GM12875 (cell line): ENCODE measurements around the gene BANK1.

Experiments
- H3K4me3 ChIP-seq: one replicate; pipeline ENCODE4 v1.5.1; 2011; ENCODE audit warnings: low read depth, low read length, control low read depth
- TF ChIP-seq, protein P1 (sequence below): IDR thresholded peaks from 2 replicates; pipeline ENCODE4 v1.5.1; 2011; ENCODE audit warnings: low read depth, mild to moderate bottlenecking, control low read depth, inconsistent platforms, low read length, moderate library complexity, borderline replicate concordance; ENCODE audit not compliant: insufficient read depth

BANK1 gene, protein sequence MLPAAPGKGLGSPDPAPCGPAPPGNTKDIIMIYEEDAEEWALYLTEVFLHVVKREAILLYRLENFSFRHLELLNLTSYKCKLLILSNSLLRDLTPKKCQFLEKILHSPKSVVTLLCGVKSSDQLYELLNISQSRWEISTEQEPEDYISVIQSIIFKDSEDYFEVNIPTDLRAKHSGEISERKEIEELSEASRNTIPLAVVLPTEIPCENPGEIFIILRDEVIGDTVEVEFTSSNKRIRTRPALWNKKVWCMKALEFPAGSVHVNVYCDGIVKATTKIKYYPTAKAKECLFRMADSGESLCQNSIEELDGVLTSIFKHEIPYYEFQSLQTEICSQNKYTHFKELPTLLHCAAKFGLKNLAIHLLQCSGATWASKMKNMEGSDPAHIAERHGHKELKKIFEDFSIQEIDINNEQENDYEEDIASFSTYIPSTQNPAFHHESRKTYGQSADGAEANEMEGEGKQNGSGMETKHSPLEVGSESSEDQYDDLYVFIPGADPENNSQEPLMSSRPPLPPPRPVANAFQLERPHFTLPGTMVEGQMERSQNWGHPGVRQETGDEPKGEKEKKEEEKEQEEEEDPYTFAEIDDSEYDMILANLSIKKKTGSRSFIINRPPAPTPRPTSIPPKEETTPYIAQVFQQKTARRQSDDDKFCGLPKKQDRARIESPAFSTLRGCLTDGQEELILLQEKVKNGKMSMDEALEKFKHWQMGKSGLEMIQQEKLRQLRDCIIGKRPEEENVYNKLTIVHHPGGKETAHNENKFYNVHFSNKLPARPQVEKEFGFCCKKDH

DNA sequence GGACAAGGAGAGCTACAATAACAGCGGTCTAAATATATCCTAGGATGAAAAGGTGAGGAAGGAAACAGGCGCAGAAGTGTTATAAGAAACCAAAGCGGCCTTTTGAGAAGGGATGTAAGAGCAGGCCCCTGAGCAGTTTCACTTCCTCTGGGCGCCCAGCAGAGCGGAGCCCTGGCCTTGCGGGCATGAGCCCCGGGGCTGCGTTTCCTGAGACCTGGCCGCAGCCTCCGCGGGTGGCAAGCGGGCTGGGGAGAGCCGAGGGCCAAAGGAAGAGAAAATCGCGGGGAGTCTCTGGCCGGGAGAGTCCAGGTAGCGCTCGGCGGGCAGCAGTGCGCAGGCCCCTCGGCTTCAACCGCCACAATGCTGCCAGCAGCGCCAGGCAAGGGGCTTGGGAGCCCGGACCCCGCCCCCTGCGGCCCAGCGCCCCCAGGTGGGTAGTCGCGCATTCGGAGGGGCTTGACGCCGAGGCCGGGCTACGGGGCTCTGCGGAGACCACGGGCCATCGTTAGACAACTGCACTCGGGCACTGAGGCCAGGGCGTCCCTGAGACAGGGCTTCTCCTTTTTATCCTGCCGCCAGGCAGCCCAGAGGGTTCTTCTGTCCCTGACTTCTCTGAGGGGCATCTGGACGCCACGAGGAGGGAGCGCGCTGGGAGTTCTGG lies at the start of gene BANK1:
TSS of gene BANK1 (plus strand) at position 210 of the 661 bp plus-strand sequence. CDS start at position 361, 151 bp downstream.
- TF ChIP-seq, protein P1, sequence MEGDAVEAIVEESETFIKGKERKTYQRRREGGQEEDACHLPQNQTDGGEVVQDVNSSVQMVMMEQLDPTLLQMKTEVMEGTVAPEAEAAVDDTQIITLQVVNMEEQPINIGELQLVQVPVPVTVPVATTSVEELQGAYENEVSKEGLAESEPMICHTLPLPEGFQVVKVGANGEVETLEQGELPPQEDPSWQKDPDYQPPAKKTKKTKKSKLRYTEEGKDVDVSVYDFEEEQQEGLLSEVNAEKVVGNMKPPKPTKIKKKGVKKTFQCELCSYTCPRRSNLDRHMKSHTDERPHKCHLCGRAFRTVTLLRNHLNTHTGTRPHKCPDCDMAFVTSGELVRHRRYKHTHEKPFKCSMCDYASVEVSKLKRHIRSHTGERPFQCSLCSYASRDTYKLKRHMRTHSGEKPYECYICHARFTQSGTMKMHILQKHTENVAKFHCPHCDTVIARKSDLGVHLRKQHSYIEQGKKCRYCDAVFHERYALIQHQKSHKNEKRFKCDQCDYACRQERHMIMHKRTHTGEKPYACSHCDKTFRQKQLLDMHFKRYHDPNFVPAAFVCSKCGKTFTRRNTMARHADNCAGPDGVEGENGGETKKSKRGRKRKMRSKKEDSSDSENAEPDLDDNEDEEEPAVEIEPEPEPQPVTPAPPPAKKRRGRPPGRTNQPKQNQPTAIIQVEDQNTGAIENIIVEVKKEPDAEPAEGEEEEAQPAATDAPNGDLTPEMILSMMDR, result peak; percentile 41; the same call in 1 of the 2 replicates
- H3K4me3 ChIP-seq, result peak within 1 kb of the TSS; percentile 77

DNA sequence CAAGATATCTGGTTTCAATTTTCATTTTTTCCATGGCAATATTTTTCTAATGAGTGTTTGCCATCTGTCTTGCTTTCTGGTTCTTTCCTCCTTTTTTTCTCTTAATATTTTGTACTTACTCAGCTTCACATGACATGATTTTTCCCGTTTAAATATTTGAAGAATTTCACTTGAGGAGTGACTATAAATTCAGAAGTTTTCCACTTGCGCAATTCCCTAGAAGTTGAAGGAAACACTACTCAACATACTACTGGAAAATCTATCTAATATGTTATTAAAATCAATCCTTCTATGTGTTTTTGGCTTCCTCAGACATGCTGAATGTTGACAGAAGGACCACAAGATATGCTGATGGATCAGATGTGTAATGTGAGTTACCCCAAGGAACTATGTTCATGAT lies 36.8 kb upstream of the BANK1 start:
- TF ChIP-seq, protein P1, result no peak
- H3K4me3 ChIP-seq, result no peak overlapping the region

GRCh38 chr4:101756181-101756580 lies 34.3 kb upstream of the BANK1 start:
- TF ChIP-seq, protein P1, result no peak
- H3K4me3 ChIP-seq, result no peak overlapping the region

- H3K4me3 ChIP-seq, result no peak overlapping the region
- TF ChIP-seq, protein P1, result no peak
Observed at GRCh38 chr4:101761405-101761804, 29.1 kb upstream of the BANK1 start.

DNA sequence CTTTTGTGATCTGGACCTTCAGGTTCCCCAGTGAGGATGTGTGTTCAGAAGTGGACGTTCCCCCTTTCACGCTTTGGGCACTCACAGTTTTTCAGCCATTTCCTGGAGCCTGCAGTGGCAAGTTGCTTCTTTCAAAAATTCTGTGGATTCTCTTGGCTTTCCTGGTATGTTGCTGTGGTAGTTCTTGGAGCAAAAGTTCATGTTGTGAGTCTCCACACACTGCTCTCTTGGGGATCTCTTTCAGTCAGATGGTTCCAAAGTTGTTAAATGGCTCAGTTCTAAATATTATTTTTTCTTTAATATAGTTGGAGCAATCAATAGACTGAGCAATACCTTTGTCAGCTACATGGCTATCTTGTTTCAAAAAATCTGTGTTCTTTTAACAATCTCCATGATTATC lies 28.5 kb upstream of the BANK1 start:
- TF ChIP-seq, protein P1, result no peak
- no peak overlapping the region for H3K4me3 ChIP-seq

GRCh38 chr4:101762534-101762933 lies 28.0 kb upstream of the BANK1 start:
- no peak overlapping the region for H3K4me3 ChIP-seq
- TF ChIP-seq, protein P1, result no peak
